ENCODE measurements around the gene ORAI2.
"Not testable (repeated sequence)": the region's sequence is repeated elsewhere in the genome, so short reads cannot be mapped to it uniquely, and the experiment has no call there.

Gene ORAI2

GRCh38 chr7:102446387-102447156 is 13.2 kb downstream of the ORAI2 start:
- no peak for FAIRE-seq
- no peak for DNase-seq (ENCODE audit: low spot score)

GRCh38 chr7:102447311-102447710 is 13.9 kb downstream of the ORAI2 start:
- no peak for DNase-seq (ENCODE audit: low spot score)
- no peak for FAIRE-seq

- DNase-seq (ENCODE audit: low spot score), result no peak
- no peak for FAIRE-seq
Observed at GRCh38 chr7:102449136-102449535, 15.8 kb downstream of the ORAI2 start.

GRCh38 chr7:102450242-102450641 is 16.9 kb downstream of the ORAI2 start:
- DNase-seq (ENCODE audit: low spot score) (peak; percentile 26), FAIRE-seq (no peak)

- no peak for FAIRE-seq
- DNase-seq (ENCODE audit: low spot score), result no peak
Observed at GRCh38 chr7:102451371-102452054, 18.1 kb downstream of the ORAI2 start.

- FAIRE-seq, result no peak
- no peak for DNase-seq (ENCODE audit: low spot score)
Observed at GRCh38 chr7:102452451-102452850, 19.1 kb downstream of the ORAI2 start.

GRCh38 chr7:102453319-102453718 is 19.9 kb downstream of the ORAI2 start:
- no peak for DNase-seq (ENCODE audit: low spot score)
- no peak for FAIRE-seq

GRCh38 chr7:102454468-102454867 is 21.1 kb downstream of the ORAI2 start:
- FAIRE-seq (no peak), DNase-seq (ENCODE audit: low spot score) (no peak)

- not testable (repeated sequence) for FAIRE-seq; DNase-seq (ENCODE audit: low spot score)
Observed at GRCh38 chr7:102454932-102455331, 21.6 kb downstream of the ORAI2 start.

- DNase-seq (ENCODE audit: low spot score) (no peak), FAIRE-seq (no peak)
Observed at GRCh38 chr7:102455596-102455995, 22.2 kb downstream of the ORAI2 start.

- no peak for FAIRE-seq
- DNase-seq (ENCODE audit: low spot score), result no peak
Observed at GRCh38 chr7:102456327-102456726, 23.0 kb downstream of the ORAI2 start.

GRCh38 chr7:102457352-102457924 is 24.1 kb downstream of the ORAI2 start:
- no peak for FAIRE-seq
- no peak for DNase-seq (ENCODE audit: low spot score)

GRCh38 chr7:102459221-102459844 is 26.0 kb downstream of the ORAI2 start:
- no peak for DNase-seq (ENCODE audit: low spot score)
- FAIRE-seq, result no peak

GRCh38 chr7:102460467-102460866 is 27.1 kb downstream of the ORAI2 start:
- DNase-seq (ENCODE audit: low spot score), result no peak
- FAIRE-seq, result no peak

GRCh38 chr7:102463841-102464576 is 30.6 kb downstream of the ORAI2 start:
- DNase-seq (ENCODE audit: low spot score) (no peak), FAIRE-seq (no peak)

- DNase-seq (ENCODE audit: low spot score), result peak; percentile 88
Observed at GRCh38 chr7:102464577-102465280, 31.4 kb downstream of the ORAI2 start, which contains the start of the genes ALKBH4 and LRWD1. ALKBH4 (minus strand) TSS chr7:102464863; CDS start chr7:102464836, 27 bp downstream. LRWD1 (plus strand) TSS chr7:102464984; CDS start chr7:102465081, 97 bp downstream.

GRCh38 chr7:102466097-102466496 is 32.7 kb downstream of the ORAI2 start:
- DNase-seq (ENCODE audit: low spot score) (no peak), FAIRE-seq (no peak)

More at GRCh38 chr7:102464577-102465280, 31.4 kb downstream of the ORAI2 start, which contains the start of the genes ALKBH4 and LRWD1:
- FAIRE-seq, result no peak

GRCh38 chr7:102467581-102468477 is 34.5 kb downstream of the ORAI2 start:
- DNase-seq (ENCODE audit: low spot score), result no peak
- FAIRE-seq, result no peak

All from RCC 7860 (cell line).